GM21526 (cell line): ENCODE measurements around the gene MRPS35.

Experiments used
- ATAC-seq: cut with Tn5 transposase; IDR thresholded peaks from one replicate; pipeline ENCODE4 v1.9.1; 2021; ENCODE audit warnings: moderate library complexity; ENCODE audit not compliant: unreplicated experiment, low FRiP score

Gene MRPS35

GRCh38 chr12:27710592-27711316 is at the start of gene MRPS35:
TSS of gene MRPS35 (plus strand) at chr12:27710832. CDS start at chr12:27710844, 12 bp downstream.
- peak; percentile 96 for ATAC-seq

GRCh38 chr12:27665704-27666103 is 44.9 kb upstream of the MRPS35 start:
- ATAC-seq, result no peak

GRCh38 chr12:27666510-27666909 is 44.1 kb upstream of the MRPS35 start:
- no peak for ATAC-seq

- no peak for ATAC-seq
Observed at GRCh38 chr12:27667540-27667939, 43.1 kb upstream of the MRPS35 start.

GRCh38 chr12:27672051-27672450 is 38.6 kb upstream of the MRPS35 start:
- ATAC-seq, result no peak

- ATAC-seq, result no peak
Observed at GRCh38 chr12:27672643-27673042, 38.0 kb upstream of the MRPS35 start.

- no peak for ATAC-seq
Observed at GRCh38 chr12:27673101-27673718, 37.4 kb upstream of the MRPS35 start.

- ATAC-seq, result no peak
Observed at GRCh38 chr12:27674989-27675388, 35.6 kb upstream of the MRPS35 start.

GRCh38 chr12:27680619-27681018 is 30.0 kb upstream of the MRPS35 start:
- no peak for ATAC-seq

- ATAC-seq, result no peak
Observed at GRCh38 chr12:27682534-27682933, 28.1 kb upstream of the MRPS35 start.

GRCh38 chr12:27685274-27685673 is 25.4 kb upstream of the MRPS35 start:
- no peak for ATAC-seq

GRCh38 chr12:27686147-27686546 is 24.5 kb upstream of the MRPS35 start:
- ATAC-seq, result no peak

GRCh38 chr12:27688671-27689070 is 22.0 kb upstream of the MRPS35 start:
- no peak for ATAC-seq

GRCh38 chr12:27689558-27690180 is 21.0 kb upstream of the MRPS35 start:
- ATAC-seq, result no peak

GRCh38 chr12:27693403-27693802 is 17.2 kb upstream of the MRPS35 start:
- no peak for ATAC-seq

- no peak for ATAC-seq
Observed at GRCh38 chr12:27695556-27696292, 14.9 kb upstream of the MRPS35 start.

- no peak for ATAC-seq
Observed at GRCh38 chr12:27696293-27696652, 14.4 kb upstream of the MRPS35 start, which contains the start of gene REP15. TSS of gene REP15 (plus strand) at chr12:27696447. CDS start at chr12:27696563, 116 bp downstream.

- ATAC-seq, result no peak
Observed at GRCh38 chr12:27696864-27697564, 13.6 kb upstream of the MRPS35 start.

GRCh38 chr12:27703720-27704452 is 6.7 kb upstream of the MRPS35 start:
- ATAC-seq, result no peak

- no peak for ATAC-seq
Observed at GRCh38 chr12:27705263-27705662, 5.4 kb upstream of the MRPS35 start.
